ENCODE measurements around the gene MSI1. TPM values are rescaled to one million over a fixed set of nuclear protein-coding genes. Genes with fewer than 3 reads are reported as not detected.
"Not testable (repeated sequence)": the region's sequence is repeated elsewhere in the genome, so short reads cannot be mapped to it uniquely, and the experiment has no call there.

Gene MSI1
- total RNA-seq, 1 donor from 2014 or later: 0.96 TPM

DNA sequence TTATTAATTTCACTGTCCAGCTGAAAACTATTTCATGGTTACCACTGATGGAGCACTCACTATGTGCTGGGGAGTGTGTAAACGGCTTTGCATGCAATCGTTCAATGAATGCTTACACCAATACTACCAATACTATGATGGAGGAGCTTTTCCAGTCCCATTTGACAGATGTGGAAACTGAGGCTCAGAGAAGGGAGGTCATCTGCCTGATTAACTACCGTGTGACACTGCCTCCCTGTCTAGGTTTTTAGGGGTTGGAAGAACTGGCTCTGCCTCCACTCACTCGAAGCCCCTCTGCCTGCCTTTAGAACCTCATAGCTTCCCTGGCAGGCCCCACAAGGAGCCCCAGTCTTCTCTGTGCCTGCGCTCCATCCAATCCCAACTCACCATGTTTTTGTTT, 11.9 kb downstream of the MSI1 start:
- no peak for DNase-seq (ENCODE audit: low spot score)

DNA sequence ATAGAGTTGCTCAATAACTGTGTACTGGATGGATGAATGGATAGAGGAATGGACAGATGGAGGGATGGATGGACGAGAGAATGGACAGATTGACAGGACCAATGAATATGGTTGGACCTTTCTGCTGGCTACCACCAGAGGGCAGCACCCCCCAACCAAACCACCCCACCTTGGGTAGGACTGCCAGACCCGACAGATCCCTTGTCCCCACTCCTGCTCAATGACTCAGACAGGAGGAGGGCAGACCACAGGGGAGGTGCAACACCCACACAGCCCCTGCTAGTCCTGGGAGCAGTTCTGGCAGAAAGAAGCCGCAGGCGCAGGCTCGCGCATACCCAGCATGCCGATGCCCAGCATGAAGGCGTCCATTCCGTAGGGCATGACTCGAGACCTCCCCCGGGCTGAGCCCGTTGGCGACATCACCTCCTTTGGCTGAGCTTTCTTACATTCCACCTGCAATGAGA, 12.4 kb downstream of the MSI1 start:
- DNase-seq (ENCODE audit: low spot score): peak; percentile 80

DNA sequence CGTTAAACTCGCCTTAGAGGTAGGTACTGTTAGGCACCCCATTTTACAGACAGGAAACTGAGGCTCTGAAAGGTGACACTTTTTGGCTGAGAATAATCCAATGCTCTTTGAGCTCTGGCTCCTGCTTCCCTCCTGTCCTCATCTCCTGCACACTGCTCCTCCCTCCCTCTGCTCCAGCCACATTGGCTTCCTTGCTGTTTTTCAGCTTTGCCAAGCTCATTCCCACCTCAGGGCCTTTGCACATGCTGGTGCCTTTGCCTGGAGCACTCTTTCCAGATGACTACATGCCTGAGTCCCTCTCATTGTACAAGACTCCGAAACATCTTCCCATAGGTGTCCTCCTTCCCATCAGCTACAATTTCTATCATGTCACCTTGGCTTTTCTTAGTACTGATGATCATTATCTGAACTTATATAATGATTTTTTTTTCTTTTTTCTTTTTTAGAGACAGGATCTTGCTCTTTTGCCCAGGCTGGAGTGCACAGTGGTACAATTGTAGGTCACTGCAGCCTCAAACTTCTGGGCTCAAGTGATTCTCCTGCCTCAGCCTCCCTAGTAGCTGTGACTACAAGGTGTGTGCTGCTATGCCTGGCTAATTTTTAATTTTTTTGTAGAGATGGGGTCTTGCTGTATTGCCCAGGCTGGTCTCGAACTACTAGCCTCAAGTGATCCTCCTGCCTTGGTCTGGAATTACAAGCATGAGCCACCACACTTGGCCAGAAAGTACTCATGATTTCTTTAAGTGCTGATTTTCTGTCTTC, 15.2 kb downstream of the MSI1 start:
- DNase-seq (ENCODE audit: low spot score): no peak

DNA sequence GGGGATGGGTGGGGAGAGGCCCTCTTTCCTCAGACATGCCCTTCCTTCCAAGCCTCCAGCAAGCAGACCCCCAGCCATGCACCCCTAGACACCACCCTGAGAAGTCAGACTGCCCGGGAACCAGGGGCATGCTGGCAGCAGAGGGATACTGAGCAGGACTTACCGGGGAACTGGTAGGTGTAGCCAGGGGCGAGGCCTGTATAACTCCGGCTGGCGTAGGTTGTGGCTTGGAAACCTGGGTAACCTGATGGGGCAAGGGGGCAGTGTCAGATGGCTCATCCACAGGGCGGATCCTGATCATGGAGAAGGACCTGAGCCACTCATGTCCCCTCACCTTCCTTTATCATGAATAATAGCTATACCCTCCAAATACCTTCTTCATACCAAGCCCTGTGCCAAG, 15.8 kb downstream of the MSI1 start:
- no peak for DNase-seq (ENCODE audit: low spot score)

DNA sequence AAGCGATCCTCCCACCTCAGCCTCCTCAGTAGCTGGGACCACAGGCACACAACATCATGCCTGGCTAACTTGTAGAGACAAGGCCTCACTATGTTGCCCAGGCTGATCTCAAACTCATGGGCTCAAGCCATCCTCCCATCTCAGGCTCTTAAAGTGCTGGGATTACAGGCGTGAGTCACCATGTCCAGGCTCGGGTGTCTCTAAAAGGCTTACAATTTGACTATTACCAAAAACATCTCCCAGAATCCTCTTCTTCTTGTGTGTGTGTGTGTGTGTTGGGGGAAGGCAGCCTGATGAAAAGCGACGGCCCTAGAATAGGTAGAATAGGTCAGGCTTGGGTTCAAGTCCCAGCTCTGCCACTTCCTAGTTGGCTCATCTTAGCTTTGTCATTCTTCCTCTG, 16.8 kb downstream of the MSI1 start:
- DNase-seq (ENCODE audit: low spot score): peak; percentile 29

DNA sequence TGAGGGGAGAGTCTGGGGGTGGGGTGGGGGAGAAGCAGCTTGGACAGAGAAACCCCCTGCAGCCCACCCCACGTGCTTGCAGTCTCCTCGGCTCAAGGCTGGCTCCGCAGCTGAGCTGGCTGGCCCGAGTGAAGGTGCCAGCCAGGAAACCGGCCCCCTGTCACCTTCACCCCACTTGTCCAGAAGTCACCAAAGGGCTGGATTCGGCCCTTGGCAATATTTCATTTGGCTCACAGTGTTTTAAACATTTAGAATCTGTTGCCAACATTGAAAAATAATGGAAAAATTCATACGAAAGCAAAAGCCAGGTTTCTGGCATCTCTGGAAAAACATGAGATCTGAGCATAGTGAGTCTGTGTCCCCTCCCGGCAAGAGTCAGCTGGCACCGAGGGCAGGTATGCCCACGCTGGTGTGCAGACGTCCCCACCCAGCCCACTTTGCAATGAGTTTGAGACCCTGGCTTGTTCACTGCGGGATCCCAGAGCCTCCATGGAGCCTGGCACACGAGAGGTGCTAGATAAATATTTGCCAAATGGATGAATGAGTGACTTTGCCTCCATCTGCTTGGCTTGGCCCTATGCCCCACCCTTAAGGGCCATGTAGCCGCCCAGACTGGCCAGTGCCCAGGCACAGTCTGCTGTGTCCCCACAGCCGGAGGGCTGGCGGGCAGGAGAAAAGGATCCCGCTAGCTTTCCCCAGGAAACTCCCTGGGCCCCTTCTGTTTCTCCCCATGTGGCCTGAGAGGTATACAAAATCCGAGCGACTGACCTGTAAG, 18.2 kb downstream of the MSI1 start:
- no peak for DNase-seq (ENCODE audit: low spot score)

DNA sequence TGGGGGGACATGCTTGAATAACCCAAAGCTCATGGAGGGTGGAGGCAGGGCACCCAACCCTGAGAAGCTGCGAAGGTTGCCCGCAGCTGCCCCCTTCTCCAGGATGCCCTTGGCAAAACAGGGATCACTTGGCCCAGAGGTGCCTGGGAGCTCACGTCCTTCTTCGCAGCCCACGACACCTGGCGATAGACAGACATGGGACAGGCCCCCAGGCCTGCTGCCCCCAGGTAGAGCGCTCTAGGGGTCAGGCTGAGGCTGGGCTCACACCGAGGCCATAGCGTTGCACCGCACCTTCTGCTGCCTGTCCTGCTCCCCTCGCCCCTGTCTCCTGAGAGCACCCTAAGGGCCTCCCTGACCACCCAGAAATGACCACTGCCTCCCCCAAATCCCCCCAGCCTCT, 21.2 kb downstream of the MSI1 start:
- DNase-seq (ENCODE audit: low spot score): no peak

DNA sequence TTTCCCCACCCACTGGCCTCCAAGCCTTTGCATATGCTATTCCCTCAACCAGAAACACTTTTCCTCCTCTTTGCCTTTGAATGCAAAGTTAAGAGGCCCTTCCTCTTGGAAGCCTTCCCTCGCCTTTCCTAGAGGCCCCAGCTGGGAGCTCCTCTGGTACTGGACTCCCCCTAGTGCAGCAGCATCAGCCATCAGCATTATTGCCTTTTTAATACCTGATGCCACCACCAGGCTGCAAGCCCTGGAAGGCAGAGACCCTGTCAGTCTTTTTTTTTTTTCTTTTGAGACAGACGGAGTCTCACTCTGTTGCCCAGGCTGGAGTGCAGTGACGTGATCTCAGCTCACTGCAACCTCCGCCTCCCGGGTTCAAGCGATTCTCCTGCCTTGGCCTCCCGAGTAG, 22.3 kb downstream of the MSI1 start:
- no peak for DNase-seq (ENCODE audit: low spot score)

DNA sequence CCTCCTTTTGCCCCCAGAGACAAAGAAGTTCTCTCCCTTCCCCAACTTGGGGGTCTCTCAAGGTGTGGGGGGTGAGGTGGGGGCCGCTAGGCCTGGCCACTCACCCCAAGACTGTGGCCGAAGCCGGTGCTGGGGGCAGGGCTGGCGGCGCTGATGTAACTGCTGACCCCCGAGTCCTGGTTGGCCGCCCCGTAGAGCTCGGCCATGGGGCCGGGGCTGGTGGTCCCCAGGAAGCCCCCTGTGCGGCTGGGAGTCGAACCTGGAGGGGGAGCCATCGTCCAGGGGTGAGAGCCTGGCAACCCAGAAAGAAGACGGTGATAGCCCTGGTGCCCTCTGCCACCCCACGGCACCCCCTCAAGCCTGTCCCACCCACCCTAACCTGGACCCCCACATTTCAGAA, 22.9 kb downstream of the MSI1 start:
- no peak for DNase-seq (ENCODE audit: low spot score)

DNA sequence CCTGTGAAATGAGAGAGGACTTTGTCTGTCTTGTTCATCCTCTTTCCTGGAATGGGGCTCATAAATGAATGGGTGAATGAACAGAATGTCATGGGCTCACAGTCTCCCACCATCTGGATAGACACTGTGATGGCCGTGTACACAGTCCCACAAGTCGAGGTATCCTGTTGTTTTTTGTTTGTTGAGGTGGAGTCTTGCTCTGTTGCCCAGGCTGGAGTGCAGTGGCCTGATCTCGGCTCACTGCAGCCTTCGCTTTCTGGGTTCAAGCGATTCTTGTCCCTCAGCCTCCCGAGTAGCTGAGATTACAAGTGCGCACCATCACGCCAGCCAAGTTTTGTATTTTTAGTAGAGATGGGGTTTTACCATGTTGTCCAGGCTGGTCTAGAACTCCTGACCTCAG, 25.3 kb downstream of the MSI1 start:
- DNase-seq (ENCODE audit: low spot score): no peak

DNA sequence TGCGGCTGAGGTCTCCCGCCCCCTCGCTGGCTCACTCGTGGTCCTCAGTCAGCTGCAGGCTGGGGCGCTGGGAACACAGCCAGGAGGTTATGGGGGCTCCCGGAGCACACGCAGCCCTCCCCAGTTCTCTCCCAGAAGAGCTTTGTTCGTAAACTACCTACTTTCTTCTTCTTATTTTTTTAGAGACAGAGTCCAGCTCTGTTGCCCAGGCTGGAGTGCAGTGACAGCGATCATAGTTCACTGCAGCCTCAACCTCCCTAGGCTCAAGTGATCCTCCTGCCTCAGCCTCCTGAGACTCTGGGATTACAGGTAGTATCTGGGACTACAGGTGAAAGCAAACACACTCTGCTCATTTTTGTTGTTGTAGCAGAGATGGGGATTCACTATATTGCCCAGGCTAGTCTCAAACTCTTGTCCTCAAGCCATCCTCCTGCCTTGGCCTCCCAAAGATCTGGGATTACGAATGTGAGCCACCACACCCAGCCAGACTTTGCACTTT, 25.9 kb downstream of the MSI1 start:
- DNase-seq (ENCODE audit: low spot score): no peak

DNA sequence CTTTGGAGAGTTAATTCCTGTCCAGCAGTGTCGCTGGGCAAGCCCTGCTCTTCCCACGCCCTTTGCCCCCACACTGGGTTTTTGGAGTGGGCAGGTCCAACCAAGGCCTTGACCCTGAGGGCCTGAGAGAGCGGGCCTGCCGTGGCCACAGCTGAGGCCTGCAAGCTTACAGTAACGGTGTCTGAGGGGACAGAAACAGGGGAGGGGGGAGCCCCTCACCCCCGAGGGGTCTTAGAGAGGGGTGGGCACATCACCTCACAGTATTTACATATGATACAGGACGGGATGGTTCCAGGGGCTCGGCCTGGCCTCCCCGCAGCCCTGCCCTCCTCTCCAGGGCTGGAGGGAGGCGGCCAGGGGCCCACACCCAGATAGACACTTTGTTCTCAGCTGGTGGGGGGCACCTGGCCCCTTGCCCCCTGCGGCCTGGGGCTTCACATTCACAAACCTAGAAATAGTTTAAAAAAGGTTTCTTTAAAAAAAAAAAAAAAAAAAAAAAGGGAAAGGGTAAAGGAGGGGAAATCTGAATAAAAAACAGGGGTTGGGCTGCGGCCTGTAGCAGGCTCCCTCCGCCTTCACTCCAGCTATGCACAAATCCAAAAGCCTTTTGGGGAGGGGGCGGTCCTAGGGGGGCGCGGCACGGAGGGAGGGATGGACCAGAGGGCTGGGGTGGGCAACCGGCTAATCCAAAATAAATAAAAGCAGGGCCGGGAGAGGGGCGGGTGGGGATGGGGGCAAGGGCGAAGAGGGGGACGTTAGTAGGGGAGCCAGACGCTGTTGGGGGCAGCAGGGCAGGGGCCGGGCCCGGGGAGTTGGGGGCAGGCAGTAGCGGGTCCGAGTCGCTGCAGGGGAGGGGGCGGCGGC, 26.6 kb downstream of the MSI1 start:
- no peak for DNase-seq (ENCODE audit: low spot score)

DNA sequence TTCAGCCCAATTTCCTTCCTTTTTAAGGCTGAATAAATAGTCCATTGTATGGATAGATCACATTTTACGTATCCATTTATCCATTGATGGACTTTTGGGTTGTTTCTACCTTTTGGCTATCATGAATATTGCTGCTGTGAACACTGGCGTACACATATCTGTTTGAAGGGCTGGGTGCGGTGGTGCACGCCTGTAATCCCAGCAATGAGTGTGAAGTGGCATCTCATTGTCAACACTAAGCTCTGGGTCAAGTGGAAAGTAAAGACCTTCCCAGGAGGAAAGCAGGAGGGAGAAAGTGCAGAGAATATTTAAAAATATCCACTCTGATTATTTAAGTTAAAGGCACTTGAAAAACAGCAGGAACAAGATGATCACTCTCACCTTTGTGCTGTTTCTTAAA, 29.7 kb downstream of the MSI1 start:
- DNase-seq (ENCODE audit: low spot score): no peak

DNA sequence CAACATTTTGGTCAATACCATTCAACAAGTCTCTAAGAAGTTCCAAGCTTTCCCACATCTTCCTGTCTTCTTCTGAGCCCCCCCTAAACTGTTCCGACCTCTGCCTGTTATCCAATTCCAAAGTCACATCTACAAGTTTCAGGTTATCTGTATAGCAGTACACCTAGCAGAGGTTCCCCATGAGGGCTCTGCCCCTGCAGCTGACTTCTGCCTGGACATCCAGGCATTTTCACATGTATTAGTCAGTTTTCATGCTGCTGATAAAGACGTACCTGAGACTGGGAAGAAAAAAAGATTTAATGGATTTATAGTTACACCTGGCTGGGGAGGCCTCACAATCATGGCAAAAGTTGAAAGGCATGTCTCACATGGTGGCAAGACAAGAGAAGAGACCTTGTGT, 31.2 kb downstream of the MSI1 start:
- DNase-seq (ENCODE audit: low spot score): no peak

DNA sequence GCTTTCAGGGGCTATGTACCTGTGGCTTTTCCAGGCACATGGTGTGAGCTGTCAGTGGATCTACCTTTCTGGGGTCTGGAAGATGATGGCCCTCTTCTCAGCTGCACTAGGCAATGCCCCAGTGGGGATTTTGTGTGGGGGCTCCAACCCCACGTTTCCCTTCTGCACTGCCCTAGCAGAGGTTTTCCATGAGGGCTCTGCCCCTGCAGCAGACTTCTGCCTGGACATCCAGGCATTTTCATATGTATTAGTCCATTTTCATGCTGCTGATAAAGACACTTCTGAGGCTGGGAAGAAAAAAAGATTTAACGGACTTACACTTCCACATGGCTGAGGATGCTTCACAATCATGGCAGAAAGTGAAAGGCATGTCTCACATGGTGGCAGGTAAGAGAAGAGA, 32.6 kb downstream of the MSI1 start:
- not testable (repeated sequence) for DNase-seq (ENCODE audit: low spot score)

DNA sequence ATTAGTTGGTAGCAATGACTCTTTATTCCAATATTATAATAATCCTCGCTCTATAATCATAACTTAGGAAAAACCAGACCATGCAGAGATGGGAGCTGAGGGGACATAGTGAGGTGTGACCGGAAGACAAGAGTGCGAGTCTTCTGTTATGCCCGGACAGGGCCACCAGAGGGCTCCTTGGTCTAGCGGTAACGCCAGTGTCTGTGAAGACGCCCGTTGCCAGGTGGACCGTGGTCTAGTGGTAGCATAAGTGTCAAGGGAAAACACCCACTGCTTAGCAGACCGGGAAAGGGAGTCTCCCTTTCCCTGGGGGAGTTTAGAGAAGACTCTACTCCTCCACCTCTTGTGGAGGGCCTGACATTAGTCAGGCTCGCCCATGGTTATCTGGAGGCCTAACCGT, 33.5 kb downstream of the MSI1 start:
- DNase-seq (ENCODE audit: low spot score): peak; percentile 36

DNA sequence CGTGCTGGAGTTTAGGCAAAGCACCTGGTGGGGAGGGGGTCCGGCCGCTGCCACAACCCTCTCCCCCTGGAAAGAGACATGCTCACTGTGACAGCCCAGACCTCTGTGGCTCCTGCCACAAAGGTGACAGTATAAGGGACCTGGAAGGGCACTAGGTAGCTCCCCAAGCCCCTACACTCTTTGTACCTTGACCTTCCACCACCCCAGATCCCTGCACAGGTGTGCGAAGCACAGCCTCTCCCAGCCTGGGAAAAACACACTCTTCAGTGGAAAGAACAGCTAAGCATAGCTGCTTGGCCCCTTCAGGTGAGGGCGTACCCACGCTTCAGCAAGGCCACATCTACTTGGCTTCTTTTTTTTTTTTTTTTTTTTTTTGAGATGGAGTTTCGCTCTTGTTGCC, 36.4 kb downstream of the MSI1 start:
- no peak for DNase-seq (ENCODE audit: low spot score)

DNA sequence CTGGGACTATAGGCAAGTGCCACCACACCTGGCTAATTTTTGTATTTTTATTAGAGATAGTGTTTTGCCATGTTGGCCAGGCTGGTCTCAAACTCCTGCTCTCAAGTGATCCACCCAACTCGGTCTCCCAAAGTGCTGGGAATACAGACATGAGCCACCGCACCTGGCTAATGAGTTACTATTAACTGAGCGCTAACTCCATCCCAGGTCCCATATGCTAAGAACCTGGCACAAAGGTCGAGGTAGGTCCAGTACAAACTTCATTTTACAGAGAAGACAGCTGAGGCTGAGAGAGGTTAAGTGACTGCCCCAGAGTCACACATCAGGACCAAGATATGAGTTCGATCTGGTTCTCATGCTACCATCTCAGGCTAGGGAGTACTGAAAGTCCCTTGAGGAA, 36.9 kb downstream of the MSI1 start:
- DNase-seq (ENCODE audit: low spot score): no peak

DNA sequence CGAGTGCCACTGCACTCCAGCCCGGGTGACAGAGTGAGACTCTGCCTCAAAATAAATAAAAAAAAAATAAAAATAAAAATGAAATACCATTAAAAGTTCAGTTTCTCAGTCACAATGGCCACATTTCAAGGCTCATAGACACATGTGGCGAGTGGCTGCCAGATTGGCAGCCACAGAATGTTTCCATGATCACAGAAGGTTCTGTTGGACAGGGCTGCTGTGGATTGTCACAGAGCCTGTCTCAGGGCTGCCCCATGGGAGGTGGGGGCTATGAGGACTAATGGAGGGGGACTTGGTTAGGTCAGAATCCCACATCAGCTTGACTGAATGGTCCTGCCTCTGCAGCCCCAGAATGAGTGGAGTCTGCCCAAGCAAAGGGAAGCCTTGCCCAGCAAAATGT, 37.6 kb downstream of the MSI1 start:
- no peak for DNase-seq (ENCODE audit: low spot score)

DNA sequence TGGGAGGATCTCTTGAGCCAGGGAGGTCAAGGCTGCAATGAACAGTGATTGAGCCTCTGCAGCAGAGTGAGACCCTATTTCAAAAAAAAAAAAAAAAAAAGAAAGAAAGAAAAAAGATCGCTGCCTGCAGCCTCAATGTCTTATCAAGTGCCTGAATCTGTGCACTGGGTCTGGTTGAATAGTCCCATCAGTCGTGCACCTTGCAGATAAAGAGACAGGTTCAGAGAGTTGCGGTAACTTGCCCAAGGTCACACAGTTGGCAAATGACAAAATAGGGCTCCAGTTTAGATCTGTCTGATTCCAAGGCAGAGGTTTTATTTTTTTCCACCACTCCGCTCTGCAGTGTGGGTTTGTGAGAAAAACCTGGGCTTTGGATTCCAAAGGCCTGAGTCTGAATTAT, 40.7 kb downstream of the MSI1 start:
- DNase-seq (ENCODE audit: low spot score): no peak

DNA sequence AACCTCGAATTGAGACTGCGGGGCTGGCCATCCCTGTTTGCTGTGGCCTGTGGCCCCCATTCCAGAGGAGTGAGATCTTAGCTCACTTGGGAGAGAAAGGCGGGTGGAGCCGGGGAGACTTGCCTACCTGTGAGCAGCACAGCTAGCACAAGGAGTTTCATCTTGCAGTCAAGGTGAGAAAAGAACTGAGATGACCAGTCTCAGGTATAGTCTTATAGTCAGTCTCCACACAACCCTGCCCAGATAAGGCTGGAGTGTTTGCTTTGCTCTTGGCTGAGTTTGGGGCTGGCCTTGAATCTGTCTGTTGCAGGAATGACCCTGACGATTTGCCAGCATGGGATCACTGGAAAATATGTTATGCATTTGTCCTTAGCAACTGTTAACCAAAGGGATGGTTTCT, 41.4 kb downstream of the MSI1 start, which contains the start of gene PLA2G1B:
Gene PLA2G1B, minus strand, starts transcription at position 187 of the 400 bp plus-strand sequence. Its CDS starts 26 bp downstream, at position 161.
- peak; percentile 42 for DNase-seq (ENCODE audit: low spot score)
